Astrocyte (in vitro differentiated cells and primary cell): ENCODE results near the gene PCDHB12. TPM values are rescaled to one million over a fixed set of nuclear protein-coding genes. Genes with fewer than 3 reads are reported as not detected.
"Not testable (repeated sequence)": the region's sequence is repeated elsewhere in the genome, so short reads cannot be mapped to it uniquely, and the experiment has no call there.

Source experiments
- DNase-seq: peaks from one replicate; pipeline ENCODE4 v3.0.0-alpha.2; 2010; ENCODE audit warnings: low read depth
- FAIRE-seq: peaks from 2 replicates; lab custom pipeline; 2011; peaks lifted over from hg19 to GRCh38; lab: Jason Lieb, UNC
- H2AFZ ChIP-seq: 2 replicates; pipeline ENCODE4 v1.6.0; 2012; ENCODE audit warnings: low read depth, low read length, inconsistent platforms
- H3K27ac ChIP-seq: 2 replicates; pipeline ENCODE4 v1.5.1; 2011; ENCODE audit warnings: low read depth, low read length, inconsistent platforms
- H3K27me3 ChIP-seq: 2 replicates; pipeline ENCODE4 v1.6.0; 2011; ENCODE audit warnings: low read length, inconsistent platforms; ENCODE audit not compliant: insufficient read depth
- H3K36me3 ChIP-seq: 2 replicates; pipeline ENCODE4 v1.5.1; 2011; ENCODE audit warnings: low read length, inconsistent platforms; ENCODE audit not compliant: insufficient read depth
- H3K4me1 ChIP-seq: 2 replicates; pipeline ENCODE4 v1.5.1; 2011; ENCODE audit warnings: low read length, inconsistent platforms; ENCODE audit not compliant: insufficient read depth
- H3K4me2 ChIP-seq: 2 replicates; pipeline ENCODE4 v1.6.0; 2012; ENCODE audit warnings: low read length, inconsistent platforms
- H3K4me3 ChIP-seq: 2 replicates; pipeline ENCODE4 v1.5.1; 2011; ENCODE audit warnings: low read depth, mild to moderate bottlenecking, low read length, inconsistent platforms; ENCODE audit not compliant: insufficient read depth
- H3K79me2 ChIP-seq: 2 replicates; pipeline ENCODE4 v1.6.0; 2012; ENCODE audit warnings: mild to moderate bottlenecking, low read length, inconsistent platforms; ENCODE audit not compliant: insufficient read depth
- H3K9ac ChIP-seq: 2 replicates; pipeline ENCODE4 v1.6.0; 2012; ENCODE audit warnings: mild to moderate bottlenecking, low read length, inconsistent platforms
- H3K9me3 ChIP-seq: 2 replicates; pipeline ENCODE4 v1.5.1; 2012; ENCODE audit warnings: low read depth, mild to moderate bottlenecking, low read length, inconsistent platforms; ENCODE audit not compliant: insufficient read depth
- H4K20me1 ChIP-seq: 2 replicates; pipeline ENCODE4 v1.6.0; 2012; ENCODE audit warnings: low read length, inconsistent platforms; ENCODE audit not compliant: insufficient read depth
- H3K27ac Mint-ChIP-seq: one replicate; pipeline ENCODE4 v1.8.0; 2021; ENCODE audit warnings: mild to moderate bottlenecking, mixed read lengths; ENCODE audit not compliant: unreplicated experiment
- H3K27me3 Mint-ChIP-seq: one replicate; pipeline ENCODE4 v1.8.0; 2021; ENCODE audit warnings: low read depth, mixed read lengths; ENCODE audit not compliant: unreplicated experiment
- H3K36me3 Mint-ChIP-seq: one replicate; pipeline ENCODE4 v1.8.0; 2021; ENCODE audit warnings: low read depth, mixed read lengths; ENCODE audit not compliant: unreplicated experiment
- H3K4me1 Mint-ChIP-seq: one replicate; pipeline ENCODE4 v1.8.0; 2021; ENCODE audit warnings: low read depth, mixed read lengths; ENCODE audit not compliant: unreplicated experiment
- H3K4me3 Mint-ChIP-seq: one replicate; pipeline ENCODE4 v1.8.0; 2021; ENCODE audit warnings: mild to moderate bottlenecking, moderate library complexity, mixed read lengths; ENCODE audit not compliant: unreplicated experiment
- H3K9me3 Mint-ChIP-seq: one replicate; pipeline ENCODE4 v1.8.0; 2021; ENCODE audit warnings: mild to moderate bottlenecking, mixed read lengths; ENCODE audit not compliant: unreplicated experiment
- CTCF ChIP-seq: IDR thresholded peaks from 2 replicates; pipeline ENCODE4 v1.5.1; 2011; ENCODE audit warnings: low read depth, mild to moderate bottlenecking, inconsistent platforms, low read length, moderate library complexity; ENCODE audit not compliant: insufficient read depth
- EZH2 ChIP-seq: IDR thresholded peaks from 2 replicates; pipeline ENCODE4 v1.6.1; 2012; ENCODE audit warnings: mild to moderate bottlenecking, low read length, inconsistent platforms; ENCODE audit not compliant: insufficient read depth
- total RNA-seq: library from RNA; stranded (reverse); gene quantifications from 2 replicates; pipeline ENCODE4 v1.2.1, GENCODE V29; 2021

Gene PCDHB12
- total RNA-seq, 1 donor from 2014 or later: 1.2 TPM

- peaks cover 25% of the 10 kb centered on the region for H3K9me3 Mint-ChIP-seq
- TF ChIP-seq CTCF (peak; percentile 9), EZH2 (no peak)
- Histone ChIP-seq H3K79me2 (no peaks in the 10 kb centered on the region), H3K27ac (no peak within 1 kb of the TSS), H3K4me1 (no peaks in the 10 kb centered on the region), H3K4me3 (no peak within 1 kb of the TSS), H3K27me3 (no peaks in the 10 kb centered on the region), H3K36me3 (no peaks in the 10 kb centered on the region), H3K9ac (no peak within 1 kb of the TSS), H4K20me1 (no peaks in the 10 kb centered on the region), H3K4me2 (peak within 1 kb of the TSS; percentile 5), H2AFZ (no peak within 1 kb of the TSS), H3K9me3 (peaks cover 4% of the 10 kb centered on the region)
- no peaks in the 10 kb centered on the region for H3K27me3 Mint-ChIP-seq
- peak within 1 kb of the TSS; percentile 77 for H3K4me3 Mint-ChIP-seq
- H3K4me1 Mint-ChIP-seq: no peaks in the 10 kb centered on the region
- no peak for FAIRE-seq
- no peak for DNase-seq
- peaks cover 16% of the 10 kb centered on the region for H3K36me3 Mint-ChIP-seq
- H3K27ac Mint-ChIP-seq: no peak within 1 kb of the TSS
Measured at GRCh38 chr5:141186897-141187512, 21.5 kb upstream of the PCDHB12 start, which contains the start of gene PCDHB9. TSS of gene PCDHB9 (plus strand) at chr5:141187161. CDS start at chr5:141187319, 158 bp downstream.

GRCh38 chr5:141188682-141189081, 19.8 kb upstream of the PCDHB12 start:
- peaks cover 23% of the 10 kb centered on the region for H3K9me3 Mint-ChIP-seq
- not testable (repeated sequence) for H3K4me1 ChIP-seq, H3K4me2 ChIP-seq, H3K9me3 ChIP-seq, H3K79me2 ChIP-seq, H3K27me3 ChIP-seq, H3K27me3 Mint-ChIP-seq, H3K27ac ChIP-seq, H3K4me3 ChIP-seq, H2AFZ ChIP-seq, H3K4me3 Mint-ChIP-seq, H3K36me3 ChIP-seq, DNase-seq, H3K9ac ChIP-seq, H4K20me1 ChIP-seq, H3K4me1 Mint-ChIP-seq, FAIRE-seq, H3K27ac Mint-ChIP-seq
- H3K36me3 Mint-ChIP-seq: peaks cover 15% of the 10 kb centered on the region

GRCh38 chr5:141189131-141189530, 19.4 kb upstream of the PCDHB12 start:
- H3K36me3 ChIP-seq, H3K4me1 ChIP-seq, H4K20me1 ChIP-seq, H3K4me3 Mint-ChIP-seq, H3K9ac ChIP-seq, H3K79me2 ChIP-seq, FAIRE-seq, H3K9me3 ChIP-seq, H3K4me3 ChIP-seq, H2AFZ ChIP-seq, DNase-seq, H3K27me3 ChIP-seq, H3K4me2 ChIP-seq, H3K27ac ChIP-seq, H3K4me1 Mint-ChIP-seq, H3K27me3 Mint-ChIP-seq: not testable (repeated sequence)
- Mint-ChIP-seq H3K27ac (peak overlapping the region; percentile 53), H3K36me3 (peaks cover 15% of the 10 kb centered on the region), H3K9me3 (peaks cover 24% of the 10 kb centered on the region)
